22Rv1 (cell line): ENCODE measurements around the gene RPL5.
A peak's percentile ranks its signal among the peaks of the same experiment; 100 is the strongest.

ENCODE experiments used
- H3K27ac ChIP-seq: fragments of 450-650 bp; 2 replicates; pipeline ENCODE4 v1.5.1; 2017
- ZFX ChIP-seq: fragments of 450-650 bp; IDR thresholded peaks from 2 replicates; pipeline ENCODE4 v1.6.1; 2017; ENCODE audit warnings: antibody characterized with exemption, borderline replicate concordance
- TF ChIP-seq, protein P1 (sequence below): fragments of 450-650 bp; IDR thresholded peaks from 2 replicates; pipeline ENCODE4 v1.5.1; 2017; ENCODE audit warnings: mild to moderate bottlenecking

Gene RPL5

DNA sequence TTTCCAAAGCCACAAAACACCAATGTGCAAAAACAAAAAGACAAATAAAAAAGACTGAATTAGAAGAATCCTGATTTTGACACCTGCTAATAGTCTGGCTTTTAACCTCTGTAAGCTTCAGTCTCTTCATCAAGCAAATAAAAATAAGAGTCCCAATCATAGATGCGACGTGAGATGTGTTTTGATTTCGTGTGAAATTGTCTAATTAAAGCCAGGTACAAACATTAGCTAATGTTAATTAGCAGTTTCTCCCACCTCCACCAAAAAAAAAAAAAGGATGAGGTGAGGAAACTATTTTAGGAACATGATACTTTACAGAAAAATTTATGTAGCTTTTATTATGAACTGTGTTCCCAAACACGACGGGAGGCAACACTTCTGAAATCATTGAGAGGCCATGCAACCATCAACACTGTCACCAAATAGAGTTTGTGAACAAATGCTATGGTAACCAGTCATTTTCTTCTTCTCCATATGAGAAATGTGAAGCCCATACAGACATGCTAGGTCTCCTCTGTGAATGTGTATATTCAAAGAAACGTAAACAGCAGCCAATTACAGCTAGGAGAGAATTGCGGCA, 40.3 kb upstream of the RPL5 start:
- H3K27ac ChIP-seq, result no peak overlapping the region
- no peak for TF ChIP-seq ZFX
- TF ChIP-seq, protein P1, sequence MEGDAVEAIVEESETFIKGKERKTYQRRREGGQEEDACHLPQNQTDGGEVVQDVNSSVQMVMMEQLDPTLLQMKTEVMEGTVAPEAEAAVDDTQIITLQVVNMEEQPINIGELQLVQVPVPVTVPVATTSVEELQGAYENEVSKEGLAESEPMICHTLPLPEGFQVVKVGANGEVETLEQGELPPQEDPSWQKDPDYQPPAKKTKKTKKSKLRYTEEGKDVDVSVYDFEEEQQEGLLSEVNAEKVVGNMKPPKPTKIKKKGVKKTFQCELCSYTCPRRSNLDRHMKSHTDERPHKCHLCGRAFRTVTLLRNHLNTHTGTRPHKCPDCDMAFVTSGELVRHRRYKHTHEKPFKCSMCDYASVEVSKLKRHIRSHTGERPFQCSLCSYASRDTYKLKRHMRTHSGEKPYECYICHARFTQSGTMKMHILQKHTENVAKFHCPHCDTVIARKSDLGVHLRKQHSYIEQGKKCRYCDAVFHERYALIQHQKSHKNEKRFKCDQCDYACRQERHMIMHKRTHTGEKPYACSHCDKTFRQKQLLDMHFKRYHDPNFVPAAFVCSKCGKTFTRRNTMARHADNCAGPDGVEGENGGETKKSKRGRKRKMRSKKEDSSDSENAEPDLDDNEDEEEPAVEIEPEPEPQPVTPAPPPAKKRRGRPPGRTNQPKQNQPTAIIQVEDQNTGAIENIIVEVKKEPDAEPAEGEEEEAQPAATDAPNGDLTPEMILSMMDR, result no peak

DNA sequence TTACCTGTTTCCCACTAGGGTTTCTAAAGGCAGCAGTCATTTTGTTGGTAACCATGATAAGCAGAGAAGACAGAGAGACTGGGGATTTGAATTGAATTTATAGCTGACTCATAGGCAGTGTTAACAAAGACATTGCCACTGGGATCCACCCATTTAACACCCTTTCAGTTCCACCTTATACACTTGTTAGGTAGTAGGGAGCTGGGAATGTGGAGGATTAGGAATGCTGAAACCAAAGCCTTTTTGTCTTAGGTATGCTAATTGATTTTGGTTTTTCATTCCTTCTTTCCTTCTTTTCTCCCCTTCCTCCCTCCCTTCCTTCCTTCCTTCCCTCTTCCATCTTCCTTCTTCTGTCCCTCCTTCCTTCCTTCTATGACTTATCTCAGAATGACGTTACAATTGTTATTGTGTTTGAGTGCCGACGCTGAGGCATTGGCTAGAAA, 39.5 kb upstream of the RPL5 start:
- TF ChIP-seq, protein P1, result no peak
- no peak for TF ChIP-seq ZFX
- no peak overlapping the region for H3K27ac ChIP-seq

DNA sequence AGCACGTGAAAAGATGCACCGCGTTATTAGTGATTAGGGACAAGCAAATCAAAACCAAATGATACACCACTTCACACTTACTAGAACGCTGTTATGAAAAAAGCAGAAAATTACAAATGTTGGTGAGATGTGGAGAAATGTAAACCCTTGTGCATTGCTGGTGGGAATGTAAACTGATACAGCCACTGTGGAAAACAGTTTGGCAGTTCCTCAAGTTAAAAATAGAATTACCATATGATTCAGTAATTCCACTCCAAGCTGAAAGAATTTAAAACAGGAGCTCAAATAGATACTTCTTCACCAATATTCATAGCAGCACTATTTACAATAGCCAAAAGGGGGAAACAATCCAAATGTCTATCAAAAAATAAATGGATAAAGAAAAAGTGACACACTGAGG, 36.7 kb upstream of the RPL5 start:
- H3K27ac ChIP-seq, result no peak overlapping the region

DNA sequence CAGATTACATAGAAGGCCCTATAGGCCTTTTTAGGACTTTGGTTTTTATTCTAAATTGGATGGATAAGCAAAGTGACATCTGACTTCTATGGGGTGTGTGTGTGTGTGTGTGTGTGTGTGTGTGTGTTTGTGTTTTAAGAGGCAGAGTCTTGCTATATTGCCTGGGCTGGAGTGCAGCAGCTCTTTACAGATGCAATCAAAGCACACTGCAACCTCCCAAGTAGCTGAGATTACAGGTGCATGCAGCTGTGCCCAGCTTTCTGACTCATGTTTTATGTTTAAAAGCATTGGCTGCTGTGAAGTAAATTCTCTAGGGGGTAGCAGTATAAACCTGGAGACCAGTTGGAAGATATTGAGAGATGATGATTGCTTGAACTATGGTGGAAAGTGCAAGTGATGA, 34.5 kb upstream of the RPL5 start:
- TF ChIP-seq ZFX, result no peak
- TF ChIP-seq, protein P1, result no peak
- no peak overlapping the region for H3K27ac ChIP-seq

More for the DNA sequence above, 36.7 kb upstream of the RPL5 start:
- TF ChIP-seq, protein P1, result no peak
- no peak for TF ChIP-seq ZFX

DNA sequence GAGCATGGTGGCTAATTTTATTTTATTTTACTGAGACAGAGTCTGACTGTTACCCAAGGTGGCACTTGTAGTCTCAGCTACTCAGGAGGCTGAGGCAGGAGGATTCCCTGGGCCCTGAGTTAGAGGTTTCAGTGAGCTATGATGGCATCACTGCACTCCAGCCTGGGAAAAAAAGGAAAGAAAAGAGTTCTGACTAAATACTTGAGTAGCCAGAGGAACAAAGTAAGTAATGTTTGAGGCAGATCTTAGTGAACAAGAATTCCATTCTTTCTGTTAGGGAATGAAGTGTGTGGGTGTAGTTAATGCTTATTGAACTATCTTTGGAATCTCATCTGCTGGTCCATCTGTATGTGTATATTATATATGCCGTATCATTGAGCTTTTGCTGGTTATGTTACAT, 33.9 kb upstream of the RPL5 start:
- TF ChIP-seq, protein P1, result no peak

DNA sequence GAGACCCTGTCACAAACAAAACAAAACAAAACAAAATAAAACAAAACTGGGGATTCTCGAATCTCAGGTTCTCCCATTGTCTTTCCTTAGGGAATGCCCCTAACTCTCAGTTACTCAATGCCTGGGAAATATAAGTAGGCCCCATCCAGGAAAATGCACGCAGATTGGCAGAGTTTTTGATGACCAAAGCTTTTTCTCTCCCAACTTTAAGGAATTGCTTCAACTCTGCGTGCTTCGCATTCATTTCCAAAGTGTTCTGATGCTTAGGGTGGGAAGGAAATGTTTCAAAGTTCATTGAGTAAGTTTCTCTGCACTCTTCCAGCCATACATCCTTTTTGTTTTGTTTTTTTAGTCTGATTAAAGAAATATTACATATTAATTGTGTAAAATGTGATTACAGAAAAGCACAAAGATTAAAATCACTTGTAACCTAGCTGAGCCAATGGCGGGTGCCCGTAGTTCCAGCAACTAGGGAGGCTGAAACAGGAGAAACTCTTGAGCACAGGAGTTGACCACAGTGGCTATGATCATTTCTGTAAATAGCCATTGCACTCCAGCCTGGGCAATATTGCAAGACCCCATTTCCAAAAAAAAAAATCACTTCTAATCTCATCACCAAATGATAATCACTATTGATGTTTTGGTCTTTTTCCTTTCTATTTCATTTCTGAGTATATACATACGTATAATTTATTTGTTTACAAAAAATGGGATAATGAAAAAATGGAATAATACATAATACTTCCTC, 28.5 kb upstream of the RPL5 start:
- TF ChIP-seq ZFX, result no peak
- TF ChIP-seq, protein P1, result no peak
- H3K27ac ChIP-seq, result no peak overlapping the region

More for the DNA sequence above, 33.9 kb upstream of the RPL5 start:
- no peak overlapping the region for H3K27ac ChIP-seq

DNA sequence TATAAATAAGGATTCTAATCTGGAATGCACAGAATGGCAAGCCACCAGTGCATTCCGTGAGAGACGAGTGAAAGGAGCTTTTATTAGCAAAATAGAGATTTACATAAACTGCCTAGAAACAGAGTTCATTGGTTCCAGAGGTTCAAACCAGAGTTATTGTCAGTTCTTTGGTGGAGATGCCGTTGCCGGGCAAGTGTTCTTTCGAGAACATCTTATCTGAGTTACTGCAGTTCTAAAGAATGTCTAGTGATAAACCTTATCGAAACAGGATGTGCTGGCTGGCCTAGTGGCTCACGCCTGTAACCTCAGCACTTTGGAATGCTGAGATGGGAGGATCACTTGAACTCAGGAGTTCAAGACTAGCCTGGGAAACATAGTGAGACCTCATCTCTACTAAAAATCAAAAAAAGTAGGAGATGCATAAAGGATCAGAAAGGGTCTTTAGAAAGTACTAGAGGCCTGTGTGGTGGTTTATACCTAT, 27.1 kb upstream of the RPL5 start:
- H3K27ac ChIP-seq, result peak overlapping the region; percentile 55
- TF ChIP-seq, protein P1, result no peak
- TF ChIP-seq ZFX, result no peak
